IMR-90 (cell line): ENCODE data around the gene HCN2. TPM values are rescaled to one million over a fixed set of nuclear protein-coding genes. Genes with fewer than 3 reads are reported as not detected.
A peak's percentile ranks its signal among the peaks of the same experiment; 100 is the strongest.

ENCODE experiments used
- ATAC-seq: fragments of 200-7000 bp; cut with Tn5 transposase; 2 replicates; pipeline ENCODE4 v1.9.1; 2020; ENCODE audit warnings: low read depth, mild to moderate bottlenecking, moderate library complexity
- BruUV-seq: library from RNA; stranded (reverse); fragments of 400-500 nt; replicated peaks from 2 replicates; lab custom pipeline; 2021; lab: Mats Ljungman, UMichigan
- CTCF ChIA-PET: fragments of 300-600 bp; formaldehyde crosslinking; extraction: SDS; loops from one replicate; lab custom pipeline; 2021; ENCODE audit warnings: antibody characterized with exemption; lab: Yijun Ruan, JAX
- POLR2A ChIA-PET: fragments of 300-600 bp; sonication (Branson Sonifier 250); formaldehyde crosslinking; loops from one replicate; lab custom pipeline; 2022; ENCODE audit warnings: antibody characterized with exemption; ENCODE audit not compliant: unreplicated experiment; lab: Charles Lee
- DNase-seq: peaks from one replicate; pipeline ENCODE4 v3.0.0; 2013
- H2AFZ ChIP-seq: replicated peaks from 2 replicates; pipeline ENCODE3; 2013; ENCODE audit warnings: low read length, mild to moderate bottlenecking; ENCODE audit not compliant: poor library complexity
- H2AK5ac ChIP-seq: 2 replicates; pipeline ENCODE4 v1.6.1; 2013; ENCODE audit warnings: low read depth, low read length, inconsistent platforms
- H2AK9ac ChIP-seq: replicated peaks from 2 replicates; pipeline ENCODE3; 2013; ENCODE audit warnings: mild to moderate bottlenecking, low read depth, low read length, moderate library complexity; ENCODE audit not compliant: poor library complexity
- H2BK120ac ChIP-seq: 2 replicates; pipeline ENCODE4 v1.6.1; 2013; ENCODE audit warnings: low read depth, low read length, inconsistent platforms
- H2BK15ac ChIP-seq: 3 replicates; pipeline ENCODE4 v1.6.1; 2013; ENCODE audit warnings: low read depth, low read length, inconsistent platforms
- H2BK20ac ChIP-seq: 2 replicates; pipeline ENCODE4 v1.6.1; 2013; ENCODE audit warnings: low read depth, mild to moderate bottlenecking, inconsistent platforms, low read length, moderate library complexity
- H2BK5ac ChIP-seq: 2 replicates; pipeline ENCODE4 v1.6.1; 2013; ENCODE audit warnings: mild to moderate bottlenecking, low read depth, low read length, inconsistent platforms; ENCODE audit not compliant: poor library complexity, severe bottlenecking
- H3K14ac ChIP-seq: replicated peaks from 2 replicates; pipeline ENCODE4 v1.6.1; 2013; ENCODE audit warnings: low read depth, low read length, inconsistent platforms
- H3K18ac ChIP-seq: 2 replicates; pipeline ENCODE4 v1.6.1; 2013; ENCODE audit warnings: low read depth, low read length, control low read depth
- H3K23ac ChIP-seq: 2 replicates; pipeline ENCODE4 v1.6.1; 2013; ENCODE audit warnings: low read depth, low read length, inconsistent platforms
- H3K27ac ChIP-seq: 2 replicates; pipeline ENCODE4 v1.5.1; 2013; ENCODE audit warnings: mild to moderate bottlenecking, control low read depth, low read length; ENCODE audit not compliant: insufficient read depth
- H3K27me3 ChIP-seq: 2 replicates; pipeline ENCODE4 v1.6.1; 2013; ENCODE audit warnings: low read length; ENCODE audit not compliant: control insufficient read depth, insufficient read depth
- H3K36me3 ChIP-seq: 2 replicates; pipeline ENCODE4 v1.6.1; 2013; ENCODE audit warnings: low read length, mixed read lengths; ENCODE audit not compliant: control insufficient read depth, insufficient read depth
- H3K4ac ChIP-seq: 2 replicates; pipeline ENCODE4 v1.6.1; 2013; ENCODE audit warnings: low read depth, low read length, inconsistent platforms
- H3K4me1 ChIP-seq: 2 replicates; pipeline ENCODE4 v1.6.1; 2013; ENCODE audit warnings: low read length, mixed read lengths; ENCODE audit not compliant: control insufficient read depth, insufficient read depth
- H3K4me2 ChIP-seq: 2 replicates; pipeline ENCODE4 v1.6.1; 2013; ENCODE audit warnings: low read depth, mild to moderate bottlenecking, control low read depth, low read length, moderate library complexity
- H3K4me3 ChIP-seq: 2 replicates; pipeline ENCODE4 v1.5.1; 2013; ENCODE audit warnings: low read depth, mild to moderate bottlenecking, control low read depth, low read length, moderate library complexity; ENCODE audit not compliant: insufficient read depth
- H3K56ac ChIP-seq: 2 replicates; pipeline ENCODE4 v1.6.1; 2013; ENCODE audit warnings: low read length, inconsistent platforms; ENCODE audit not compliant: insufficient read depth; ENCODE audit errors: extremely low read depth
- H3K79me1 ChIP-seq, 2 experiments: 2 replicates each; pipeline ENCODE4 v1.6.1; 2013; ENCODE audit warnings: low read length in 2 of 2, inconsistent platforms in 1 of 2, low read depth in 1 of 2
- H3K9ac ChIP-seq: 2 replicates; pipeline ENCODE4 v1.6.1; 2013; ENCODE audit warnings: low read depth, low read length, control low read depth
- H3K9me1 ChIP-seq: 2 replicates; pipeline ENCODE4 v1.6.1; 2013; ENCODE audit warnings: low read length, inconsistent platforms; ENCODE audit not compliant: insufficient read depth
- H3K9me3 ChIP-seq: 2 replicates; pipeline ENCODE4 v1.6.1; 2013; ENCODE audit warnings: low read length; ENCODE audit not compliant: control insufficient read depth, insufficient read depth
- H4K20me1 ChIP-seq: 2 replicates; pipeline ENCODE4 v1.6.1; 2013; ENCODE audit warnings: low read length, inconsistent platforms; ENCODE audit not compliant: insufficient read depth
- H4K5ac ChIP-seq: 2 replicates; pipeline ENCODE4 v1.6.1; 2013; ENCODE audit warnings: mild to moderate bottlenecking, low read depth, low read length, control low read depth
- H4K8ac ChIP-seq, 2 experiments: 2 replicates each; pipeline ENCODE4 v1.6.1; 2013; ENCODE audit warnings: low read depth in 2 of 2, low read length in 2 of 2, control low read depth in 1 of 2, inconsistent platforms in 1 of 2
- H4K91ac ChIP-seq: 2 replicates; pipeline ENCODE4 v1.6.1; 2013; ENCODE audit warnings: low read depth, low read length, inconsistent platforms; ENCODE audit not compliant: insufficient read depth
- BHLHE40 ChIP-seq: fragments of 150-350 bp; IDR thresholded peaks from 2 replicates; pipeline ENCODE4 v1.6.1; 2016; ENCODE audit warnings: mild to moderate bottlenecking, low read depth, low read length
- CEBPB ChIP-seq: IDR thresholded peaks from 2 replicates; pipeline ENCODE4 v1.6.1; 2012; ENCODE audit warnings: low read depth, low read length, improper control_type of control experiment
- CHD1 ChIP-seq: IDR thresholded peaks from 2 replicates; pipeline ENCODE4 v1.6.1; 2012; ENCODE audit warnings: low read depth, low read length, improper control_type of control experiment
- FOS ChIP-seq: fragments of 150-350 bp; IDR thresholded peaks from 2 replicates; pipeline ENCODE4 v1.6.1; 2016; ENCODE audit warnings: low read depth, low read length
- MAFK ChIP-seq: IDR thresholded peaks from 2 replicates; pipeline ENCODE4 v1.6.1; 2012; ENCODE audit warnings: low read depth, low read length, improper control_type of control experiment
- MAZ ChIP-seq: IDR thresholded peaks from 2 replicates; pipeline ENCODE4 v1.6.1; 2012; ENCODE audit warnings: low read depth, mild to moderate bottlenecking, low read length, improper control_type of control experiment, moderate library complexity, borderline replicate concordance
- MXI1 ChIP-seq: IDR thresholded peaks from 2 replicates; pipeline ENCODE4 v1.6.1; 2012; ENCODE audit warnings: low read depth, mild to moderate bottlenecking, low read length, moderate library complexity, borderline replicate concordance
- NFE2L2 ChIP-seq: fragments of 150-350 bp; IDR thresholded peaks from 2 replicates; pipeline ENCODE4 v1.6.1; 2016; ENCODE audit warnings: low read depth, mild to moderate bottlenecking, low read length
- POLR2A ChIP-seq: IDR thresholded peaks from 2 replicates; pipeline ENCODE4 v1.6.1; 2012; ENCODE audit warnings: mild to moderate bottlenecking, low read depth, low read length
- RAD21 ChIP-seq: IDR thresholded peaks from 2 replicates; pipeline ENCODE4 v1.6.1; 2012; ENCODE audit warnings: low read length, improper control_type of control experiment
- RCOR1 ChIP-seq: IDR thresholded peaks from 2 replicates; pipeline ENCODE4 v1.6.1; 2012; ENCODE audit warnings: mild to moderate bottlenecking, low read length, improper control_type of control experiment; ENCODE audit not compliant: insufficient replicate concordance
- RFX5 ChIP-seq: IDR thresholded peaks from 2 replicates; pipeline ENCODE4 v1.8.0; 2012; ENCODE audit warnings: low read depth, mild to moderate bottlenecking, low read length, moderate library complexity
- SMC3 ChIP-seq: fragments of 150-350 bp; IDR thresholded peaks from 2 replicates; pipeline ENCODE4 v1.6.1; 2016; ENCODE audit warnings: low read depth, mild to moderate bottlenecking, antibody characterized with exemption, low read length, moderate library complexity
- WGBS, 2 experiments: methylation state at CpG; one replicate each; pipeline versions ENCODE4 v1.1.5 to v1.1.7; 2013; ENCODE audit warnings: missing lambda C conversion rate in 2 of 2; ENCODE audit not compliant: insufficient read length in 1 of 2; ENCODE audit errors: extremely low coverage in 2 of 2; 5-methylcytosine and 5-hydroxymethylcytosine counted together
- dilution Hi-C: fragments of 300-500 bp; cut with HindIII; formaldehyde crosslinking; loops from one replicate; pipeline ENCODE4 v1.14.3; 2018; ENCODE audit warnings: low sequenced_read_pairs; ENCODE audit not compliant: unreplicated experiment
- in situ Hi-C: fragments of 300-500 bp; cut with MboI; formaldehyde crosslinking; loops from 3 replicates; pipeline ENCODE4 v1.14.3; 2019; ENCODE audit warnings: low sequenced_read_pairs, inconsistent platforms, mixed read lengths
- intact Hi-C: fragments of 100-400 bp; cut with micrococcal nuclease; formaldehyde crosslinking; loops from 2 replicates; pipeline ENCODE4 v1.10.0; 2022
- polyA plus RNA-seq, 3 experiments: library from polyadenylated mRNA; depleted of rRNA; stranded (reverse); fragments of >200 nt; gene quantifications; 2 replicates each; pipeline ENCODE4 v1.2.3, GENCODE V29; 2012; ENCODE audit warnings: low replicate concordance in 1 of 3
- total RNA-seq: library from RNA; depleted of rRNA; stranded (reverse); fragments of >200 nt; gene quantifications from 2 replicates; pipeline ENCODE4 v1.2.3, GENCODE V29; 2012
- TF ChIP-seq, protein P1 (sequence below): fragments of 150-350 bp; IDR thresholded peaks from 2 replicates; pipeline ENCODE4 v1.6.1; 2017; ENCODE audit warnings: mild to moderate bottlenecking, antibody characterized with exemption, low read length, low read depth
- TF ChIP-seq, protein P2 (sequence below): fragments of 150-350 bp; IDR thresholded peaks from 2 replicates; pipeline ENCODE4 v1.6.1; 2016; ENCODE audit warnings: low read depth, mild to moderate bottlenecking, low read length, moderate library complexity, borderline replicate concordance
- TF ChIP-seq, protein P3 (sequence below): conservative IDR thresholded peaks from 2 replicates; pipeline ENCODE4 v1.5.1; 2012; ENCODE audit warnings: mild to moderate bottlenecking, low read depth, low read length, improper control_type of control experiment

The HCN2 gene
- total and polyA plus RNA-seq, 2 of the 4 experiments (the other 2 are of a cell fraction) = 0.72 to 2.6 TPM

DNA sequence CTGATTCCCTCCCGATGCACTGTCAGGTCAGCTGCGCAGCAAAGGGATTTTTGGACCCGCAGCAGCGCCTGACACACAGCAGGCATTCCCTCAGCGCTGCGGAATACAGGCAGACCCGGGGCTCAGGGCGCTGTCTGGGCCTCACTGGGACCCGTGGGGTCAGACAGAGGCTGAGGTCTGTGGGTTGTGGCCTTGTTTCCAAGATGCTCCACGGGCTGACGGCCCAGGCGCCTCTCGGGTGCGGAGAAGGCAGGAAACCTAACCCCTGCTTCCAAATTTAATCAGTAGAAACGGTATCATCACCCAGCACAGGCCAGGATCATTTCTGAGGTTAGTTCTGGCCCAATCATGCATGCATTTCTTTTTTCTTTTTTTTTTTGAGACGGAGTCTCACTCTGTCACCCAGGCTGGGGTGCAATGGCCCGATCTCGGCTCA is 74.0 kb downstream of the HCN2 start:
- H4K91ac ChIP-seq = peak overlapping the region; percentile 70
- WGBS, 2 experiments = 79% methylated on average over 10 of the region's 18 CpGs; no CpG with 5 or more reads in 1 of the 2 experiments
- no peak for DNase-seq
- no peak overlapping the region for H2BK20ac ChIP-seq
- peak overlapping the region; percentile 85 for H2BK5ac ChIP-seq
- peak overlapping the region; percentile 98 for H4K5ac ChIP-seq
- no peaks in the 10 kb centered on the region for H3K9me3 ChIP-seq
- TF ChIP-seq, protein P1, sequence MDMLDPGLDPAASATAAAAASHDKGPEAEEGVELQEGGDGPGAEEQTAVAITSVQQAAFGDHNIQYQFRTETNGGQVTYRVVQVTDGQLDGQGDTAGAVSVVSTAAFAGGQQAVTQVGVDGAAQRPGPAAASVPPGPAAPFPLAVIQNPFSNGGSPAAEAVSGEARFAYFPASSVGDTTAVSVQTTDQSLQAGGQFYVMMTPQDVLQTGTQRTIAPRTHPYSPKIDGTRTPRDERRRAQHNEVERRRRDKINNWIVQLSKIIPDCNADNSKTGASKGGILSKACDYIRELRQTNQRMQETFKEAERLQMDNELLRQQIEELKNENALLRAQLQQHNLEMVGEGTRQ = no peak
- TF ChIP-seq BHLHE40 (no peak), POLR2A (no peak), RAD21 (no peak), FOS (no peak), CHD1 (no peak), NFE2L2 (no peak), SMC3 (no peak), MAFK (no peak), RCOR1 (no peak), MXI1 (no peak), CEBPB (no peak), MAZ (no peak), RFX5 (no peak)
- TF ChIP-seq, protein P2, sequence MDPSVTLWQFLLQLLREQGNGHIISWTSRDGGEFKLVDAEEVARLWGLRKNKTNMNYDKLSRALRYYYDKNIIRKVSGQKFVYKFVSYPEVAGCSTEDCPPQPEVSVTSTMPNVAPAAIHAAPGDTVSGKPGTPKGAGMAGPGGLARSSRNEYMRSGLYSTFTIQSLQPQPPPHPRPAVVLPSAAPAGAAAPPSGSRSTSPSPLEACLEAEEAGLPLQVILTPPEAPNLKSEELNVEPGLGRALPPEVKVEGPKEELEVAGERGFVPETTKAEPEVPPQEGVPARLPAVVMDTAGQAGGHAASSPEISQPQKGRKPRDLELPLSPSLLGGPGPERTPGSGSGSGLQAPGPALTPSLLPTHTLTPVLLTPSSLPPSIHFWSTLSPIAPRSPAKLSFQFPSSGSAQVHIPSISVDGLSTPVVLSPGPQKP = no peak
- TF ChIP-seq, protein P3, sequence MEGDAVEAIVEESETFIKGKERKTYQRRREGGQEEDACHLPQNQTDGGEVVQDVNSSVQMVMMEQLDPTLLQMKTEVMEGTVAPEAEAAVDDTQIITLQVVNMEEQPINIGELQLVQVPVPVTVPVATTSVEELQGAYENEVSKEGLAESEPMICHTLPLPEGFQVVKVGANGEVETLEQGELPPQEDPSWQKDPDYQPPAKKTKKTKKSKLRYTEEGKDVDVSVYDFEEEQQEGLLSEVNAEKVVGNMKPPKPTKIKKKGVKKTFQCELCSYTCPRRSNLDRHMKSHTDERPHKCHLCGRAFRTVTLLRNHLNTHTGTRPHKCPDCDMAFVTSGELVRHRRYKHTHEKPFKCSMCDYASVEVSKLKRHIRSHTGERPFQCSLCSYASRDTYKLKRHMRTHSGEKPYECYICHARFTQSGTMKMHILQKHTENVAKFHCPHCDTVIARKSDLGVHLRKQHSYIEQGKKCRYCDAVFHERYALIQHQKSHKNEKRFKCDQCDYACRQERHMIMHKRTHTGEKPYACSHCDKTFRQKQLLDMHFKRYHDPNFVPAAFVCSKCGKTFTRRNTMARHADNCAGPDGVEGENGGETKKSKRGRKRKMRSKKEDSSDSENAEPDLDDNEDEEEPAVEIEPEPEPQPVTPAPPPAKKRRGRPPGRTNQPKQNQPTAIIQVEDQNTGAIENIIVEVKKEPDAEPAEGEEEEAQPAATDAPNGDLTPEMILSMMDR = no peak
- no peak overlapping the region for H2BK15ac ChIP-seq
- H3K4me2 ChIP-seq = peak overlapping the region; percentile 91
- H2AFZ ChIP-seq = peak overlapping the region; percentile 96
- H3K27me3 ChIP-seq = no peaks in the 10 kb centered on the region
- H4K8ac ChIP-seq = peak overlapping the region; percentile 82 to 97
- peak overlapping the region; percentile 52; the same call in 1 of the 2 replicates for H2BK120ac ChIP-seq
- H3K4me1 ChIP-seq = peaks cover 14% of the 10 kb centered on the region
- H3K4me3 ChIP-seq = peak overlapping the region; percentile 63
- H3K36me3 ChIP-seq = peaks cover 2% of the 10 kb centered on the region; the same call in 1 of the 2 replicates
- peak overlapping the region; percentile 91 for H3K4ac ChIP-seq
- H3K9me1 ChIP-seq = no peaks in the 10 kb centered on the region
- dilution Hi-C loops = no loop called here
- in situ Hi-C loops = no loop called here
- peak overlapping the region; percentile 83 for H3K14ac ChIP-seq
- H2AK9ac ChIP-seq = peak overlapping the region; percentile 76
- no TSS peak for BruUV-seq
- ChIA-PET POLR2A (no interaction called here), CTCF (interaction anchor here (1.0 kb wide), 1 partner anchor 9 kb away, joined by 4 read pairs; no protein-coding TSS in a partner anchor)
- H3K18ac ChIP-seq = peak overlapping the region; percentile 82
- H2AK5ac ChIP-seq = peak overlapping the region; percentile 88
- peaks cover 0 to 32% of the 10 kb centered on the region in 2 experiments; a peak in 2 of 4 replicates for H3K79me1 ChIP-seq
- intact Hi-C loops = loop anchor here (2.0 to 10.0 kb wide), 5 partner anchors 31 to 257 kb away; partner anchors contain the start of genes POLRMT and R3HDM4
- peaks cover 36% of the 10 kb centered on the region for H4K20me1 ChIP-seq
- peak overlapping the region; percentile 80 for H3K9ac ChIP-seq
- no peak overlapping the region for H3K56ac ChIP-seq
- H3K27ac ChIP-seq = peak overlapping the region; percentile 93
- H3K23ac ChIP-seq = peak overlapping the region; percentile 18; the same call in 1 of the 2 replicates
- ATAC-seq = no peak
